VCaP (cell line): Measurements from ENCODE around the gene RBM10.

Experiments
- H3K27ac ChIP-seq: fragments of 450-650 bp; 2 replicates; pipeline ENCODE4 v1.5.1; 2017
- TF ChIP-seq, protein P1 (sequence below): fragments of 450-650 bp; conservative IDR thresholded peaks from 2 replicates; pipeline ENCODE4 v1.5.1; 2017; ENCODE audit warnings: mild to moderate bottlenecking, moderate library complexity

The RBM10 gene

DNA sequence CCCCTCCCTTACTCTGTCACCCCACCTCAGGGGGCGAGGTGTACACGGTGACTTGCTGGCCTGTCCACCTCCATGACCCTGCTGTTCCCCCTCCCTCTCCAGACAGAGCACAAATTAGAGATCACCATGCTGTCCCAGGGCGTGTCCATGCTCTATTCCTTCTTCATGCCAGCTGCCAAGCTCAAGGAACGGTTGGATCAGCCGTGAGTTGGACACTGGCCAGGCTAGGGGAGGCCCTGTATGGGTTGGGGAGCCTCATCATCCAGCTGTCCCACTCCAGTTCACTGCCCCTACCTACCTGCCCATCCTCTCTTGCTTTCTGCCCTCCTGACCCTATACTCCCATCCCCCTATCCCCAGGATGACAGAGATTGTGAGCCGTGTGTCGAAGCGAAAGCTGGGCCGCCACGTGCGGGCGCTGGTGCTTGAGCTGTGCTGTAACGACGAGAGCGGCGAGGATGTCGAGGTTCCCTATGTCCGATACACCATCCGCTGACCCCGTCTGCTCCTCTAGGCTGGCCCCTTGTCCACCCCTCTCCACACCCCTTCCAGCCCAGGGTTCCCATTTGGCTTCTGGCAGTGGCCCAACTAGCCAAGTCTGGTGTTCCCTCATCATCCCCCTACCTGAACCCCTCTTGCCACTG is 69.5 kb downstream of the RBM10 start:
- H3K27ac ChIP-seq, result peak overlapping the region; percentile 90; the same call in 1 of the 2 replicates
- TF ChIP-seq, protein P1, sequence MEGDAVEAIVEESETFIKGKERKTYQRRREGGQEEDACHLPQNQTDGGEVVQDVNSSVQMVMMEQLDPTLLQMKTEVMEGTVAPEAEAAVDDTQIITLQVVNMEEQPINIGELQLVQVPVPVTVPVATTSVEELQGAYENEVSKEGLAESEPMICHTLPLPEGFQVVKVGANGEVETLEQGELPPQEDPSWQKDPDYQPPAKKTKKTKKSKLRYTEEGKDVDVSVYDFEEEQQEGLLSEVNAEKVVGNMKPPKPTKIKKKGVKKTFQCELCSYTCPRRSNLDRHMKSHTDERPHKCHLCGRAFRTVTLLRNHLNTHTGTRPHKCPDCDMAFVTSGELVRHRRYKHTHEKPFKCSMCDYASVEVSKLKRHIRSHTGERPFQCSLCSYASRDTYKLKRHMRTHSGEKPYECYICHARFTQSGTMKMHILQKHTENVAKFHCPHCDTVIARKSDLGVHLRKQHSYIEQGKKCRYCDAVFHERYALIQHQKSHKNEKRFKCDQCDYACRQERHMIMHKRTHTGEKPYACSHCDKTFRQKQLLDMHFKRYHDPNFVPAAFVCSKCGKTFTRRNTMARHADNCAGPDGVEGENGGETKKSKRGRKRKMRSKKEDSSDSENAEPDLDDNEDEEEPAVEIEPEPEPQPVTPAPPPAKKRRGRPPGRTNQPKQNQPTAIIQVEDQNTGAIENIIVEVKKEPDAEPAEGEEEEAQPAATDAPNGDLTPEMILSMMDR, result no peak

DNA sequence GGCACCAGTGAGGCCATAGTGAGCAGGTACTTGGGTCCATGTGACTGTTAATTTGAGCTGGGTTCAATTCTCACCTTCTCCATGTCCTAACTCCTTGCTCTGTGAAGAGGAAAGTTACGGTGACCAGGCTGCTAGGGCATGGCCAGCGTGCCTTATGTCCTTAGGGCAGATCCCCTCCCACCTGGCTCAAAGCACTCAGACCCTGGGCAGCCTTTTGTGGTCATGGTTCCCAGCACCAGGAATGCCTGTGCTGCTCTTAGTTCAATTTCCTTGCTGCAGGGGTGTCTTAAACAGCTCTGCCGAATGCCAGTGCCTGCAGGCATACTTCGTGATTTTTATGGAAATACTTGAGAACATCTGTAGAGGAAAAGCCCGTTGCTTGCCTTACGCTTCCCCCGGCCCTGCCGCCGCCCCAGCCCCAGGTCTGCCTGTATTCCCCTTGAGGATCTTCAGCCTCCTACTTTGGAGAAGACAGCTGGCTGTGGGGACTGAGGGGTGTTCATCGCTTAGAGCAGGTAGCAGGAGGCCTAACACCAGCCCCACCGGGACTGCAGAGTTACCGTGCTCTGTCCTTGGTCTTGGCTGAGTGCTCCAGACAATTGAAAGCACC is 70.4 kb downstream of the RBM10 start:
- TF ChIP-seq, protein P1, result no peak
- H3K27ac ChIP-seq, result peak overlapping the region; percentile 90; the same call in 1 of the 2 replicates

DNA sequence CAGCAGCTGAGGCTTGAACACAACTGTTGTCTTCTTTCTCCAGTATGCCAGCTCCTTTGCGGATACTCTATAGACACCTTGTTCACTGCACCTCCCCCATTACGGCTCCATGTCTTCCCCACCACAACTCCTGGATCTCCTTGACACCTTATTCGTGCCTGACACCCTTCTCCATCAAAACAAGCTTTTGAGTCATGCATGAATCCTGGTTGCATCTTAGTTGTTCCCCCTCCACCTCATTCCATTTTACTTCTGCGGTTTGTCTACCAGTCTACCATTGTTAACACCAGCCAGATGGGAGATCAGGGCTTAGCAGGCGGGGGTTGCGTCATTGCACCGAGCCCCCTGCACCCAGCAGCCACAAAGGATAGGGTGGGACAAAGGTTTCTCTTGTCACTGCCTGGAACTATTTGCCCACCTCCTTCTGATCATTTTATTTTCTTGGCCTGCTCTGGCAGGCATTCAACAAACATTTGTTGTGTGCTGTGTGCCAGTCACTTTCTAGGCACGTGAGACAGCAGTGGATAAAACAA is 71.4 kb downstream of the RBM10 start:
- H3K27ac ChIP-seq, result peak overlapping the region; percentile 90
- TF ChIP-seq, protein P1, result no peak

DNA sequence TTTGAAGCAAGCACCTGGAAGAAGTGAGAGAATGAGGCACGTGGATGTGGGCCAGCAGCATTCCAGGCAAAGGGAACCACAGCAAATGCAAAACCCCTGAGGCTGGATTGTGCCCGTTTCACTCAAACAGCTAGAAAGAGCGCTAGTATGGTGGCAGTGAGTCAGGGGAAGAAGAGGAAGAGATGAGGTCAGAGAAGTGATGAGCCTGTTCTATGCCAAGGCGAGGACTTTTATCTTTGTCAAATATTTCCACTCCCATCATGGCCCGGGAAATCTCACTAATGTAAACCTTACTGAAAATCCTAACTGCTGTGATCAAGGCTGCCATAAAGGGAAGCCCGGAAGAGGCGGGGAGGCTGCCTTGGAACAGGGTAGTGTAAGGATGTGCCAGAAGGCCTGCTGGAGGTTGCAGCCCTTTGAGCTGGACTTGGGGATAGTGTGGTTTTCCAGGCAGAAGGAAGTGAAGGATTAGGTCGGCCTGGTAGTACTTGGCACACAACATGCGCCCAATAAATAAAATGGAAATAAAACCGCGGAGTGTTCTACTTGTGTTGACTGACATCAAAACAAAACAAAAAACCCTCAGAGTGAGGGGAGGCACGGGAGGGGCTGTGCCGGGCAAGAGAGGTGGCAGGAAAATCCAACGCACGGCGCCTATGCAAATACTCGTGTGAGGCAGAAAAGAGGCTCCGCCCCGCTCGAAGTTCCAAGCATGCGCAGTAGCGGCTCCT is 72.3 kb downstream of the RBM10 start:
- H3K27ac ChIP-seq, result peak overlapping the region; percentile 90
- TF ChIP-seq, protein P1, result no peak

DNA sequence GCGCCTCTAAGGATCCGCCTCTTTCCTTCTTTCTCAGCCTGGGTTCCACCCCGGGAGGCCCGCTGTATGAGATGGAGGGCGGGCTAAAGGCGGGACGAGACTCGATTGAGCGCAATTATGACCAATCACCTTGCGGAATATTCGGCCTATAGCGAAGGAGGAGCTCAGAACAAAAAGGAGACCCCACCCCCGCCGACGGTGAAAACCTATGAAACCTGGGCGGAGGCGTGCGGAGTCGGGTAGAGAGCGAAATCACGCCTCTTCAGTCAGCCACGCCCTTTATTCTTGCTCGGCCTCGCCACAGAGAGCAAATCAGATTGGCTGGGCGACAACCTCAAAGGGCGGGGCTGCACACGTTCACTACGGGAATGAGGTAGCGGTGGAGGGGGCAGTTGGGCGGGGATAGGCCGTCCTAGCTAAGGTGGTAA is 72.8 kb downstream of the RBM10 start:
- peak overlapping the region; percentile 90 for H3K27ac ChIP-seq
- TF ChIP-seq, protein P1, result no peak

DNA sequence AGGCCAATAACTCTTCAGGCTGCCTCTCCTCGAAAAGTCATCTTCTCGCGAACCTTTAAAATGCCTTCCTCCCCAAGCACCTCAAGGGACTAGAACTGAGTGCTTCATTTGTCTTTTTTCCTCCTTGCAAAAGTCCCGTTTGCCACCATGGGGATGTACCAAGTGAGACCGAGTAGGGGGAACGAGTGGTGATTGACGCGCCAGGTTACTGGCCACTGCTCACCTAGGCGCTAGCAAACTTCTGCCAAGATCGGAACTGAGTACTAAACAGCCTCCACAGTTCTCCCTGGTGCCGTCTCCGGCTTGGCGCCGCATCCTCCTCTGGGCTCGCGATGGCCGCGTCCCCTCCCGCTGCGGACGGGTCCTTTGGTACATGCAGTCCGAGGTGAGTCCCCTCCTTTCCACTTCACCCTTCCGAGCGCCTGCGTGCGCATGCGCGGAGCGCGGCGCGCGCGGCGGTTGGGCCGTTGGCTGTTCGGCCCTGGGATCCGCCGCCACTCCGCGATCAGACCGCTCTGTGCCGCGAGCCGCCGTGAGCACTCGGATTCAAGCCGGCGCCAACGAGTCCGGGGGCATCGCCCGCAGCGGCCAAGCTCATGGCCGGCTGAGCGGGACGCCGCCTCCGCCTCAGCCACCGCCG is 73.4 kb downstream of the RBM10 start, which contains the start of gene CDK16:
Gene CDK16, plus strand, starts transcription at position 402 of the 640 bp plus-strand sequence. CDS start 4,877 bp downstream, outside the sequence.
- TF ChIP-seq, protein P1, result no peak
- H3K27ac ChIP-seq, result peak within 1 kb of the TSS; percentile 90
